HepG2 (cell line): ENCODE results near the gene PRPSAP2. TPM values are rescaled to one million over a fixed set of nuclear protein-coding genes. Genes with fewer than 3 reads are reported as not detected.

Experiments
- ARNTL ChIP-seq: sonication (generic); formaldehyde crosslinking; IDR thresholded peaks from 2 replicates; pipeline ENCODE4 v1.4.0; 2020; ENCODE audit warnings: mild to moderate bottlenecking, missing genetic modification reagents
- CBFB ChIP-seq: sonication (generic); formaldehyde crosslinking; IDR thresholded peaks from 2 replicates; pipeline ENCODE4 v1.4.0; 2020; ENCODE audit warnings: missing genetic modification reagents
- KAT7 ChIP-seq: IDR thresholded peaks from 2 replicates; pipeline ENCODE4 v1.6.1; 2018; ENCODE audit warnings: borderline replicate concordance, missing compliant biosample characterization
- KDM4B ChIP-seq: sonication (generic); formaldehyde crosslinking; IDR thresholded peaks from 2 replicates; pipeline ENCODE4 v1.4.0; 2020; ENCODE audit warnings: missing genetic modification reagents
- KLF6 ChIP-seq: IDR thresholded peaks from 2 replicates; pipeline ENCODE4 v1.8.0; 2016; ENCODE audit warnings: missing biosample characterization, missing genetic modification reagents
- LCORL ChIP-seq, 2 experiments: fragments of 450-650 bp in 1 of 2; sonication (generic) in 1 of 2; formaldehyde crosslinking in 1 of 2; IDR thresholded peaks; 2 replicates each; pipeline versions ENCODE4 v1.5.0 to v1.6.1; 2017 to 2020; ENCODE audit warnings: antibody characterized with exemption in 1 of 2, missing genetic modification reagents in 1 of 2
- MAFF ChIP-seq: IDR thresholded peaks from 2 replicates; pipeline ENCODE4 v1.6.1; 2011; ENCODE audit warnings: low read depth, low read length, improper control_type of control experiment
- MEIS2 ChIP-seq: sonication (generic); formaldehyde crosslinking; IDR thresholded peaks from 2 replicates; pipeline ENCODE4 v1.9.0; 2021; ENCODE audit warnings: mild to moderate bottlenecking, missing genetic modification reagents
- NKX3-1 ChIP-seq: sonication (generic); formaldehyde crosslinking; IDR thresholded peaks from 2 replicates; pipeline ENCODE4 v1.5.0; 2020; ENCODE audit warnings: missing genetic modification reagents
- PCBP2 ChIP-seq: fragments of 200-400 bp; formaldehyde crosslinking; optimal IDR thresholded peaks from 2 replicates; pipeline ENCODE3; 2018; ENCODE audit warnings: low read length, low read depth; ENCODE audit not compliant: poor library complexity, severe bottlenecking
- PHF8 ChIP-seq: sonication (generic); formaldehyde crosslinking; IDR thresholded peaks from 2 replicates; pipeline ENCODE4 v1.5.0; 2020; ENCODE audit warnings: missing genetic modification reagents
- SIN3B ChIP-seq: fragments of 150-350 bp; IDR thresholded peaks from 2 replicates; pipeline ENCODE4 v1.6.1; 2014; ENCODE audit warnings: low read length
- SNRNP70 ChIP-seq: fragments of 200-400 bp; formaldehyde crosslinking; IDR thresholded peaks from 2 replicates; pipeline ENCODE4 v1.6.1; 2017; ENCODE audit warnings: mild to moderate bottlenecking, low read depth, low read length, moderate library complexity
- YEATS2 ChIP-seq: sonication (generic); formaldehyde crosslinking; IDR thresholded peaks from 2 replicates; pipeline ENCODE4 v1.4.0; 2020; ENCODE audit warnings: missing genetic modification reagents, borderline replicate concordance
- YY1 ChIP-seq: IDR thresholded peaks from 2 replicates; pipeline ENCODE4 v1.6.1; 2011; ENCODE audit warnings: low read length, low read depth, moderate library complexity, mild to moderate bottlenecking; ENCODE audit not compliant: insufficient read depth, insufficient replicate concordance
- ZBTB7B ChIP-seq: sonication (generic); formaldehyde crosslinking; IDR thresholded peaks from 2 replicates; pipeline ENCODE4 v1.4.0; 2020; ENCODE audit warnings: missing genetic modification reagents
- ZFP36 ChIP-seq: fragments of 150-350 bp; IDR thresholded peaks from 2 replicates; pipeline ENCODE4 v1.6.1; 2018; ENCODE audit warnings: borderline replicate concordance, low read length, low read depth; ENCODE audit not compliant: partially characterized antibody
- ZMAT3 ChIP-seq: sonication (generic); formaldehyde crosslinking; conservative IDR thresholded peaks from 2 replicates; pipeline ENCODE4 v1.7.0; 2021; ENCODE audit warnings: missing genetic modification reagents
- ZNF598 ChIP-seq: sonication (generic); formaldehyde crosslinking; IDR thresholded peaks from 2 replicates; pipeline ENCODE4 v1.5.1; 2020; ENCODE audit warnings: mild to moderate bottlenecking, missing genetic modification reagents, borderline replicate concordance
- ZNF770 ChIP-seq: sonication (generic); formaldehyde crosslinking; IDR thresholded peaks from 2 replicates; pipeline ENCODE4 v1.5.0; 2020; ENCODE audit warnings: mild to moderate bottlenecking, missing genetic modification reagents
- polyA plus RNA-seq, 8 experiments: library from polyadenylated mRNA; depleted of rRNA in 3 of 8; stranded (reverse) in 7 of 8; unstranded in 1 of 8; fragments of >200 nt; fragmentation: Illumina TruSeq in 4 of 8; extraction: Trizol in 4 of 8; gene quantifications; 2 replicates each; pipeline versions ENCODE4 v1.2.1 to v1.2.3, GENCODE V29; 2011 to 2016; ENCODE audit warnings: low read depth in 4 of 8, missing spikeins in 1 of 8, mixed read lengths in 1 of 8; ENCODE audit not compliant: insufficient read depth in 1 of 8
- total RNA-seq, 5 experiments: library from RNA; depleted of rRNA; stranded (reverse); fragments of >200 nt; fragmentation: Illumina TruSeq; extraction: Trizol; gene quantifications; 2 replicates each; pipeline ENCODE4 v1.2.3, GENCODE V29; 2016; ENCODE audit warnings: low read depth in 1 of 5
- TF ChIP-seq, protein P1 (sequence below): sonication (generic); formaldehyde crosslinking; IDR thresholded peaks from 2 replicates; pipeline ENCODE4 v1.4.0; 2020; ENCODE audit warnings: missing genetic modification reagents, borderline replicate concordance
- TF ChIP-seq, protein P2 (sequence below): sonication (generic); formaldehyde crosslinking; IDR thresholded peaks from 2 replicates; pipeline ENCODE4 v1.4.0; 2020; ENCODE audit warnings: missing genetic modification reagents, borderline replicate concordance
- TF ChIP-seq, protein P3 (sequence below): sonication (generic); formaldehyde crosslinking; IDR thresholded peaks from 2 replicates; pipeline ENCODE4 v1.5.0; 2020; ENCODE audit warnings: missing genetic modification reagents, mild to moderate bottlenecking, borderline replicate concordance

The PRPSAP2 gene
- total and polyA plus RNA-seq, 2 of the 13 experiments (the other 11 are each of a cell fraction or from before 2014, with no cell fraction given) = 34.0 to 58.9 TPM

DNA sequence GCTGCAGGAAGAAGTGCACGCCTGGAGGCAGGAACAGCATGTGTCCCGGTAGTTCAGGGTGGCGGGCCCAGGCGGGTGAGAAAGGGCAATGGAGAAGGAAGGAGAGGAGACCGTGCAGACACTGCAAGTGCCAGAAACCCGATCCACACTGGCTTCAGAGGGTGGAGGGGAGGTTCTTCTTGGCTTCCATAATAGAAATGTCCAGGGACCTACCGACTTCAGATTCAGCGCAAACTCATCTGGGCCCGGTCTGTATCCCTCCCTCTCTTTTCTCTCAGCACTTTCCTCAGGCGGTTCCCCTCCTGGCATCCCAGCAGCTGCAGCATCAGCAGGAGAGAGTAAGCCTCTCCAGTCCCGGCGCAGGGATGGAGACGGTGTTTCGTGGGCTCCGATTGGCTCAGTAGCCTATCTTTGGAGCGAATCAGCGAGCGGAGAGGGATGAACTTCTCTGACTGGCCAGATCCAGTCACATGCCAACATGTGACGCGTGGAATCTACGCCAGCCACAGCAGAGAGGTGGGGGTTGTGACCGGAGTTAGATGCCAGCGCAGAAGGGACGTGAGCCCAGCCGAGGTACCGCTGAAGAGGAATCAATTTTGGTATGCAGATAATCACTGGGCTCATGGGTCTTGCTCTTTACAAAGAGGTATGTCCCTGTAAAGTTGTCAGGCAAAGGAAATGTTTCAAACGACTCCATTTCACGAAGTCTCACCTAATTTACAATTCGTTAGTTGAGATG lies 1.9 kb upstream of the PRPSAP2 start (continued):
- TF ChIP-seq SIN3B = peak; percentile 54; the same call in 1 of the 2 replicates
- TF ChIP-seq CBFB (CRISPR knock-in tag) = no peak
- 0 out of 2 replicates have a peak, but pooled peaks have one; percentile 57 for TF ChIP-seq YEATS2 (CRISPR knock-in tag)
- no peak for TF ChIP-seq SNRNP70
- peak; percentile 50; the same call in 1 of the 2 replicates for TF ChIP-seq MEIS2 (CRISPR knock-in tag)
- no peak for TF ChIP-seq LCORL (IDR thresholded peaks at IDR 0.05)
- no peak for TF ChIP-seq LCORL (CRISPR knock-in tag; IDR thresholded peaks at IDR 0.05)
- TF ChIP-seq MAFF = no peak
- no peak for TF ChIP-seq KAT7 (CRISPR knock-in tag)
- no peak for TF ChIP-seq KDM4B (CRISPR knock-in tag)
- TF ChIP-seq ARNTL (CRISPR knock-in tag) = no peak
- no peak for TF ChIP-seq NKX3-1
- TF ChIP-seq, protein P1, sequence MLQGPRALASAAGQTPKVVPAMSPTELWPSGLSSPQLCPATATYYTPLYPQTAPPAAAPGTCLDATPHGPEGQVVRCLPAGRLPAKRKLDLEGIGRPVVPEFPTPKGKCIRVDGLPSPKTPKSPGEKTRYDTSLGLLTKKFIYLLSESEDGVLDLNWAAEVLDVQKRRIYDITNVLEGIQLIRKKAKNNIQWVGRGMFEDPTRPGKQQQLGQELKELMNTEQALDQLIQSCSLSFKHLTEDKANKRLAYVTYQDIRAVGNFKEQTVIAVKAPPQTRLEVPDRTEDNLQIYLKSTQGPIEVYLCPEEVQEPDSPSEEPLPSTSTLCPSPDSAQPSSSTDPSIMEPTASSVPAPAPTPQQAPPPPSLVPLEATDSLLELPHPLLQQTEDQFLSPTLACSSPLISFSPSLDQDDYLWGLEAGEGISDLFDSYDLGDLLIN (CRISPR knock-in tag) = no peak
- TF ChIP-seq, protein P2, sequence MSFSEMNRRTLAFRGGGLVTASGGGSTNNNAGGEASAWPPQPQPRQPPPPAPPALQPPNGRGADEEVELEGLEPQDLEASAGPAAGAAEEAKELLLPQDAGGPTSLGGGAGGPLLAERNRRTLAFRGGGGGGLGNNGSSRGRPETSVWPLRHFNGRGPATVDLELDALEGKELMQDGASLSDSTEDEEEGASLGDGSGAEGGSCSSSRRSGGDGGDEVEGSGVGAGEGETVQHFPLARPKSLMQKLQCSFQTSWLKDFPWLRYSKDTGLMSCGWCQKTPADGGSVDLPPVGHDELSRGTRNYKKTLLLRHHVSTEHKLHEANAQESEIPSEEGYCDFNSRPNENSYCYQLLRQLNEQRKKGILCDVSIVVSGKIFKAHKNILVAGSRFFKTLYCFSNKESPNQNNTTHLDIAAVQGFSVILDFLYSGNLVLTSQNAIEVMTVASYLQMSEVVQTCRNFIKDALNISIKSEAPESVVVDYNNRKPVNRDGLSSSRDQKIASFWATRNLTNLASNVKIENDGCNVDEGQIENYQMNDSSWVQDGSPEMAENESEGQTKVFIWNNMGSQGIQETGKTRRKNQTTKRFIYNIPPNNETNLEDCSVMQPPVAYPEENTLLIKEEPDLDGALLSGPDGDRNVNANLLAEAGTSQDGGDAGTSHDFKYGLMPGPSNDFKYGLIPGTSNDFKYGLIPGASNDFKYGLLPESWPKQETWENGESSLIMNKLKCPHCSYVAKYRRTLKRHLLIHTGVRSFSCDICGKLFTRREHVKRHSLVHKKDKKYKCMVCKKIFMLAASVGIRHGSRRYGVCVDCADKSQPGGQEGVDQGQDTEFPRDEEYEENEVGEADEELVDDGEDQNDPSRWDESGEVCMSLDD (CRISPR knock-in tag) = no peak
- TF ChIP-seq ZBTB7B = no peak
- TF ChIP-seq ZFP36 = no peak
- TF ChIP-seq, protein P3, sequence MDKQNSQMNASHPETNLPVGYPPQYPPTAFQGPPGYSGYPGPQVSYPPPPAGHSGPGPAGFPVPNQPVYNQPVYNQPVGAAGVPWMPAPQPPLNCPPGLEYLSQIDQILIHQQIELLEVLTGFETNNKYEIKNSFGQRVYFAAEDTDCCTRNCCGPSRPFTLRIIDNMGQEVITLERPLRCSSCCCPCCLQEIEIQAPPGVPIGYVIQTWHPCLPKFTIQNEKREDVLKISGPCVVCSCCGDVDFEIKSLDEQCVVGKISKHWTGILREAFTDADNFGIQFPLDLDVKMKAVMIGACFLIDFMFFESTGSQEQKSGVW (CRISPR knock-in tag) = no peak
- peak; percentile 62 for TF ChIP-seq PHF8
- TF ChIP-seq ZNF598 (CRISPR knock-in tag) = peak; percentile 70; the same call in 1 of the 2 replicates
- TF ChIP-seq YY1 = no peak
- TF ChIP-seq PCBP2 = no peak
- peak; percentile 76; the same call in 1 of the 2 replicates for TF ChIP-seq KLF6 (CRISPR knock-in tag)
- TF ChIP-seq ZNF770 (CRISPR knock-in tag) = no peak
- TF ChIP-seq ZMAT3 = peak; percentile 43; the same call in 1 of the 2 replicates
